HG03342 (cell line): ENCODE results near the gene CRIM1.

Experiments used
- ATAC-seq: cut with Tn5 transposase; IDR thresholded peaks from one replicate; pipeline ENCODE4 v1.9.1; 2021; ENCODE audit warnings: mild to moderate bottlenecking, moderate library complexity; ENCODE audit not compliant: unreplicated experiment

CRIM1 gene

DNA sequence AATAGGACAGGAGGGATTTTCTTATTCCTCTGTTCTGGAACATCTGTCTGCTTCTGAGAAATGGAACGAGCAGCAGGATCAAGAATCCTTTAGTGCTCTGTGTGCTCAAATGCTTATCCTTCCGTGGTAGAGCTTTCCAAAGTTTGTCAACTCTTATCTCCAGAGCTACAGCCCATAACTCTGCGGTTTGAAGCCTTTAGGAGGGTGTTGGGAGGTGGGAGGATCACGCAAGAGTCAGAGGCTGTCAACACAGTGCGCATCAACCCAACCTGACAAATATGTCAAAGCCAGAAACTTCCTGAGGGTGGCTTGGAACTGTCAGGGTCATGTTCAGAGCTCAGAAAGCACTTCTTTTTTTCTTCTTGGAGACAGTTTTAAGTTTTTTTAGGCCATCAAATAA lies 95.9 kb downstream of the CRIM1 start:
- no peak for ATAC-seq

DNA sequence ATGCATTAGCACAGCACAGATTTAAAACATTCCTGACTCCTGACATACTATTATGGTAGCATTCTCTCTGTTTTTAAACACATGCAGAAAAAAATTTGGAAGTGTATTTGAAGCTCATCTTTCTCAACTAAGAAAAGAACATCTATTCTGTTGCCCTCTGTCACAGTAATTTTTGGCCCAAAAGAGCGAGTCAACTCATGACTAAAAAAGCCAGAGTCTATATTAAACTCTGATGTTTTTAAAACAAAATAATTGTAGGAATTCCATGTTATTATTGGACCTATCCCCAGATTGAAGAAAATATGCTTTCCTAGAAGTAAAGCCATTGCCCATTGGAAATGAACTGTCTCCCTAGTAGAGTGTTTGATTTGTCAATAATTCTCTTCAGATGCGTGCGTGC lies 96.7 kb downstream of the CRIM1 start:
- no peak for ATAC-seq

DNA sequence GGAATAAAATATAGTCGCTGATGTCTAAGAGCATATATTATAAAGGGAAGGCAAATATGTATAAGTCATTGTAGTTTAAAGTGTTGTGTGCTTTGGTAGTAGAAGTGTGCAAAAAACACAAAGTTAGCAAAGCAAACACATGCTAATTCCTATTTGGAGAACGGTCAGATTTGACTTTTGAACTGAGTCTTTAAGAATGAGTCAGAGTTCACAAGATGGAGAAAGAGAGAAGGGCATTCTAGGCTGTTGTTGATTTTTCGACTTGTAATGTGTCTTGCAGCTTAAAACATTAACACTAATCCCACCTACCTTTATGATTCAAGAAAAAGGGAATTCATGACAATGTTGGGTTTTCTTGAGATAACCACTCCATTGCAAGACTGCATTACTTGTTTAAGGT lies 98.1 kb downstream of the CRIM1 start:
- ATAC-seq, result no peak

DNA sequence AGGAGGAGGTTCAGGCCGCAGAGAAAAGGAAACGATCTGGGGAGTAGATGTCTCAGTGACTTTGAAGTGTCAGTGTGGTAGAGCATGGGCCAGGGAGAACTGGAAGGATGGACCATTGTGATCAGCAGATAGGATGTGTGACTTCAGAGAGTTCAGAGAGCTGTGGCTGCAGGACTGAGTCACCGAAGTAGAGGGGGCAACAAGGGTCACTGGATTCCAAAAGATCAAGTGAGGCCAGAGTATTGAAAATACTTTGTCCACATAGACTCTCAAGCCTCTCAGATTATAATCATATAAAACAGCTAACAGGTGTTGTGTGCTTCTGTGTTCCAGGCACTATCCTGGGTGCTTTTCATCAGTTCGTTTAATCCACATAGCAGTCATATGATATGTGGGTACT lies 99.4 kb downstream of the CRIM1 start:
- no peak for ATAC-seq

DNA sequence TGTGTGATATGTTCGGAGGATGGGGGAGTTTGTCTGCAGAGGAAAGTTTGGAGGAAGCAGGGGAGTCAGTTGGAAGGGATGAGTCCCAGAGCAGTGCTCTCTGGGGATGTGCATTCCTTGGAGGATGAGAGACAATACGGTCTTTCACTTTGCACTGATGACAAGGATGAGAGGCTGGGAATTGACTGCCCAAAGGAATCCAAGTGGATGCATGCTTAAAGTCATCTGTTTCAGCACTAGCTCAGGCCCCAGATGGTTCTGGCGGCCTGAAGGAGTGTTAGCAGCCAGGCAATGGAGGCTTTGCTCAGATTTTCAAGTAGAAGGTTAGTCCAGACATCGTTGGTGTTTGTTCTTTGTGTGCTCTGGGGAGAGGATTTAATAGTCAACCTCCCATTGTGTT lies 100.2 kb downstream of the CRIM1 start:
- ATAC-seq, result no peak

DNA sequence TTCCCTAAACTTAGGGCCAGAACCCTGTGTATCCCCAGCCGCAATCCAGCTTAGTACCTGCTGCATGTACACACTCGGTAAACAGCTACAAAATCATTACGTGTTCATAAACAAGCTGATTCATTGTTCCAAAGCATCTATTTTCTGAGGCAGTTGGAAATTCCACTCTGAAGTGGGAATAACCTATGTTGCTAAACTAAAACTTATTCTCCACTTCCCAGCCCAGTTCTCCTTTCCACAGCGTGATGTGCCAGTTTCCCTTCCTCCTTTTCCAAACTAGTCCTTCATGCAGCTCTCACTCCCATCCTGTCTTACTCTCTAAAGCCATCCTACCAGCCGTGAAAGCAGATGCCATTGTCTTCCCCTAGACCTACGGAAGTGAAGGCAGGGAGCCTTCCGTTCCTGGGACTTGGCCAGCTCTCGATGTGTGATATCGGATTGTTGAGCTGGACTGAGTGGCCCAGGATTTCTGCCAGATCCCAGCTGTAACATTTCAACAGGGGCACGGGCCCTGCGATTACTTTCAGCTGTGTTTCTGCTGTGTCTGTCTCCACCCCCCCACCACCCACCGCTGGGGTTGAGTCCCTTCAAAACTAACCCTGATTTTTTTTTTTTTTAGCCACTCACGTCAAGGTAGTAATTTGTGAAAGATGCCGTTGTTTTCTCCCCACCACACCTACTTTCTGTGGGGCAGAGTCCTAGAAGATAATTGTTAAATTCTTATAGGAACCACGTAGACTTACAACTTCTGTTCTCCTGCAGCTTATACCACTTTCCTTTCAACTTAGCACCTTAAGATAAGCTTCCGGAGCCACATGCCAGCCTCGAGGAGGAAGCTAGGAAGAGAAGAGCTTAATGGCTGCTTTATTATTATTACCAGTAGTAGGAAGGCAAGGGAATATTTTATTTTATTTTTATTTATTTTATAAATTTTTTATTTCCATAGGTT lies 100.9 kb downstream of the CRIM1 start:
- no peak for ATAC-seq

DNA sequence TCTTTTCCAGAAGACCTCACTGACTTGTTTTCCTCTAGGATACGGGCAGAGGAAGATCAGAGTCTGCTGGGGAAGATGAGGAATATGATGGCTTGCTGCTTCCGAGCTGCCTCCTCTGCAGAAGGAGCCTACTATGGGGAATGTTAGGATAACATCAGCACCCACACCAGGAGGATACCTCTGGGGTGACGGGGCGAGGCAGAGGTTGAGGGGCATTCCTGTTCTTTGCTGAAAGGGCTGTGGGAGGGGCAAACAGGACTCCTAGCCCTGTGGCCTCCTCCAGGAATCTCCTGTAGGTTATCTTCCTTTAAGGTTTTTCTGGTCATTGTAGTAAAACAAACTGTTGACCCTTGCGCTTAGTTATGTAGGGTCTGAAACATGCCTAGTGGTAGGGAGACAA lies 102.5 kb downstream of the CRIM1 start:
- ATAC-seq, result no peak

DNA sequence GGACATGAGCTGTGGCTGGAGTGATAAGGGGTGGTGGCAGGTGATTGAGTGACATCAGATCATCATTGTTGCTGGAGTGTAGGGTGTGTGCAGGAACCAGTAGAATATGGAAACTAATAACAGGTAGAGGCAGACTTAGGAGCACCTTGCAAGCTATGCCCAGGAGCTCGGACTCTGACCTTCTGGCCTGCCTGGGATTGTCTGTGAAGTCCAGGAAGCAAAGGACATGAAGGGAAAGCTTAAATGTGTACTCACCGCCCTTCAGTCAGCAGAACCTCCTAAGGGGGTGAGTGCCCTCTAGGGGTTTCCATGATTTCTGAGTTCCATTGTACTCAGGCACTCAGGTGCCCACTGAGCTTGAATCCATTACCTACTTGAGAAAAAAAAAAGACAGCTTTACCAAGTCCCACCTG lies 104.2 kb downstream of the CRIM1 start:
- no peak for ATAC-seq

DNA sequence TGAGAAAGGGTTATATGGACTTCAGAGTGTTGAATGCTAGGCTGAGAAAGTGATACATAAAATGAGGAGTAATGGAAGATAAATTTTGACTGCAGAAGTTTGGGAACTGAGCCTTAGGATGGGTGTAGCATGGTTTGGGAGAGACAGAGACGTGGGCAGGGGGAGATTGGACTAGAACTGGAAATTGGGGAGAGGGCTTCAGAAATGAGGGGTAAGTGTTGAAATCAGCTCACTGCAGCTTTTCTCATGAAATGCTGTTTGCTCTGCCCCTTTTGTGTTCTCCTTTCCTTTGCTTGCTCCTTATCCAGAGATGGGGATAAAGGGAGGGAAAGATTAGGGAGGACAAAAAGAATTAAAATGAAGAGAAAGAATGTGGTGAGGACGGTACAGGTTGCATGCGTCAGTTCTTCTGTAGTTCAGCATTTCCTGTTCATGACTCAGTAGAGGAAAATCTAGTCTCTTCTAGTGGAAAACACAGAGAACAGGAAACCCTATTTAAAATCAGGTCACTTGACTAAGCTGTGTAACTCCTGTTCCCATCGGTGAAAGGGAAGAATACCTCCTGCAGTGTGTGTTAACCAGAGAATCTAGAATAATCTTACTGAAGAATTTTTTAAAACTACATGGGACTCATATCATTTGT lies 105.6 kb downstream of the CRIM1 start:
- no peak for ATAC-seq

DNA sequence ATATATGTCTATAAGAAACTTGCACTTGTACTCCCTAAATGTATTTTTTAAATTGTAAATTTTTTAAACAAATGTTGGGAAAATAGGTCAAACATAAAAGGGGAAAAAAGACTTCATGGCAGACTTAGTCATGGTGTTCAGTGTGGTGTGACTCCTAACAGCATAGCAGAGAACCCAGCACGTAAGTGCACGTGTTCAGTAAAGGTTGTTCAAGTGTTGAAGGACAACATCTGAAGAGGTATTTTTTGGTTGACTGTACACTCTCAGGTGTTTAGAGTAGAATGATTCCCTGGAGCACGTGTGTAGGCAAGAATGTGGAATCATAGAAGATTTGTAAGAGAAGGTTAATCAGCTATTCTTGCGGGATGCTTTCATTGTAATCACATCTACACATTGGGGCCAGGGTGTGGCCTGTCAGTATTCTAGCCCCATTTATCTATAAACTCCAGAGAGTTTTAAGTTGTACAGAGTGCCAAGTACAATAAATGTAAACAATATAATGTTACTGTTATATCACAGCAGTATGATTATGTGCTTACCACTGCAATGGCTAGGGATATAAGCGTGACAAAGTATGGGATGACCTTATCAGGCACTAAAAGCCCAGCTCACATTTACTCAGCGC lies 106.8 kb downstream of the CRIM1 start:
- ATAC-seq, result no peak

DNA sequence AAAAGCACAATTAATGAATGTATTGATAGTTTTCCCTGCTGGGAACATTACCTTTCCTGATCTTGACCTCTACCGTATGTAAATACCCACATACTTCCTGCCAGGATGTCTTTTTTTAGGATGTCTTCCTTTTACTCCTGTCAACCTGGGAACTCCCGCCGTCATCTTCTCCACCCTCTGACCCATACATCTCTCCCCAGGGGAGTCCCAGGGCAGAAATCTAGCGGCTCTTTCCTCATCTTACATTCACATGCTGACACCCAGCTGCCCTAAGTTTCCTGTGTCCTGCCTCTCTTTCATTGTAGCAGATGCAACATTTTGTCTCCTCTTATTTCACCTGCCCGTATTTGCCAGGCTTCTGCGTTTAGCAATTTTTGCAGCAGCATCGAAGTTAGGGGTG lies 107.8 kb downstream of the CRIM1 start:
- ATAC-seq, result no peak

DNA sequence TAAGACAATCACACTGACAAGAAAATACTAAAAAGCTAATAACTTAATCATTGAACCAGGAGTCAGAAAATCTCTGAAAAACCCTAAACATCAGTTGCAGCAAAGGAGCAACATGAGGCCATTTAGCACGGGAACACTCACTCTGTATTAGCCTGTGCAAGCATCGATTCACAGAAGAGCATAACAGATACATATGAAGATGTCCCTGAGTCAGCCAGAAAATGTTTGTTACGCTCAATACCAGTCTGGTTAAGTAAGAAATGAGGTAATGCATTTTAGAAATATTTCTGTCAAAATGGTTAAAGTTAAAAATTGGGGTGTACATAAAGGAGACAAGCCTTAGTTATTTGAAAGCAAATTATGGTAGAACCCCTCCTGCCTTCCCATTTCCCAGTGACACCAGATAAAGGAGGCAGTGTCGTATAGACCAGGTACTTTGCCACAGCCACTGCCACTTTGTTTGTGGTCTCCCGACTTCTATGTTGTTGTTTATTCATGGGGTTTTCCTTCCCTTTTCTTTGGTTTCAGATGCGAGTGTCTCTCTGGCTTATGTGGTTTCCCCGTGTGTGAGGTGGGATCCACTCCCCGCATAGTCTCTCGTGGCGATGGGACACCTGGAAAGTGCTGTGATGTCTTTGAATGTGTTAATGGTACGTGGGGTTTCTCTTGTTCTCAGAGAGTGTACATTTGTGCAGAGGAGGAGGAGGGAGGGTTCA lies 108.6 kb downstream of the CRIM1 start:
- ATAC-seq, result no peak

DNA sequence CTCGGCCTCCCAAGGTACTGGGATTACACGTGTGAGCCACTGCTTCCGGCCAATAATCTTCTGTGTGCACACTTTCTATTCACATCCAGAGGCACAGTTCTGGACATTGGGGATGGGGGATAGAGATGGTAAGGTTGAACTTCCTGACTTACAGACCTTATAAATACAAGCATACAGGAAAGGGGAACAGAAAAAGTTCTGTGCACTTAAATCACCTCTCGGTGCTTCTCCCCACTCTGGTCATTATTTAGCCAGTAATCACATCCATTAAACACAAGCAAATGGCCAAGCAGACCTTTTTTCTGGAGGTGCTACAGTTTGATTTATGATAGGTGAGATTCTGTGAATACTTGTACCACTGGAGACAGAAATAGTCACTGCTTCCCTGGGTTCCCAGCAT lies 110.6 kb downstream of the CRIM1 start:
- no peak for ATAC-seq

DNA sequence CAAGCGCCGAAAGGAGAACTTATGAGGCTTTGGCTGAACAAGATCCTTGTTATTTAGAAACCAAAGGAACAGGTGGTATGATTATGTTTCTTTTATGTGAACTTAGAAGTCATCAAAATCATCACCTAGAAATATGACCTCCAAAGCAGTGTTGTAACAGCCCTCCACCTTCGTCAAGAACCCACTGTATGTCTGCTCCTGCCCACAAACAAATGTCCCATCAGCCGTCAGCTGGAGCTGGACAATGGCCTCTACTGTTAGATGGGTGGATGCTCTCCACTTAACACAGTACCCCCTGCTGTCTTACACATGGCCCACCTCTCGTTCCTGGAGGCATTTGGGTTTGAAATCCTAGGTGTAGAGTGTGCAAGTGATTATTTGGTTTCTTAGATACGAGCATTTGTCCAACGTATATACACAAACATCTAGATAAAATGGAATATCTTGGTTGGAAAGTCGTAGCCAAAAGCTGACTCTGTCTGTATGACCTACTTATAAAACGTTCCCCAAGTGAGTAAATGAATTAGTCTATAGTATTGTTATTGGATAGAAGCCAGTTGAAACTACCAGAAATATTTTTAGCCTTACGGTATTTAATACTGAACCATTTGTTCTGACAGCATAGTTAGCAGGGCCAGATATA lies 113.0 kb downstream of the CRIM1 start:
- ATAC-seq, result no peak

DNA sequence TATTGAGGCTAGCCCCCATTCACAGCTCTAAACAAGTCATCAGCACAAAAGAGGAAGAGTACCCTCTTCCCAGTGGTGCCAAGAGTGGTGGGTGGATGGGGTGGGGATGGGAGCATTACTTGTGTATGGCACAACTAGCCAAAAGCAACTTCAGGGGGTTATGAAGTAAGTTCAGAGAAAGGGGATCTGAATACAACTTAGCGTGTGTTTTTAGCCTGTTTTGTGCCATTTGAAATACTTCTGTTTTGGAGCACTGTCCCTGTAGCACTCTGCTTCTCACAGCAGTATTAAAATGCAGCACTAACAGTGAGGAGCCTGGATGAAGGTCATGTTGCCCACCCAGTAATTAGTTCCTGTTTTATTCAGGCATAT lies 113.5 kb downstream of the CRIM1 start:
- ATAC-seq, result no peak

DNA sequence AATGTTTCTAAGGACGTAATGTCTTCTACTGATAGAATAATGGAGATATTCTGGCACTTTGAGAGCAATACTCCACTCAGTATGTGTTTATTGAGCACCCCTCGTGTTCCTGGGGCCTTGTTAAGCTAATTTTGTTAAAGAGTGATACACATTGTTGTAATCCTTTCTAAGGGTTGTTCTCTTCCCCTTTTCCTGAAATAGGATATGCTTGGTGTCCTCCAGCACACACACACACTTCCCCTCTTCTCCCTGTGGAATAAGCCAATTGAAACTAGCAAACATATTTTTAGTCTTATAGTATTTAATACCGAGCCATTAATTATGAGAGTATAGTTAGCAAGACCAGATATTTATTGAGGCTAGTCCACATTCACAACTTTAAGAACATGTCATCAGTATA lies 114.1 kb downstream of the CRIM1 start:
- no peak for ATAC-seq

DNA sequence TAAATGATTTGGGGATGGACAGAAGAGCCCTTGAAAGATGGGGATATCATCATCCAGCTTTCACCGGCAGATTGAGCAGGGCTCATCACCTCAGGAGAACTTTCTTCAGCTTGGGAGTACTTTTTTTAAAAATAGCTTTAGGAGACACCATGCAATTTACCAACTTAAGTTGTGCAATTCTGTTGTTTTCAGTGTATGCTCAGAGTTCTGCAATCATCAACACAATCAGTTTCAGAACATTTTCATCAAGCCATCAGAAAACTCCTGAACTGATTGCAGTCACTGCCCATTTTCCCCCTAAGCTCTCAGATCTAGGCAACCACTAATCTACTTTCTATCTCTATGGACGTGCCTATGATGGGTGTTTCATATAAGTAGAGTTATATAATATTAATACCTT lies 117.7 kb downstream of the CRIM1 start:
- no peak for ATAC-seq

DNA sequence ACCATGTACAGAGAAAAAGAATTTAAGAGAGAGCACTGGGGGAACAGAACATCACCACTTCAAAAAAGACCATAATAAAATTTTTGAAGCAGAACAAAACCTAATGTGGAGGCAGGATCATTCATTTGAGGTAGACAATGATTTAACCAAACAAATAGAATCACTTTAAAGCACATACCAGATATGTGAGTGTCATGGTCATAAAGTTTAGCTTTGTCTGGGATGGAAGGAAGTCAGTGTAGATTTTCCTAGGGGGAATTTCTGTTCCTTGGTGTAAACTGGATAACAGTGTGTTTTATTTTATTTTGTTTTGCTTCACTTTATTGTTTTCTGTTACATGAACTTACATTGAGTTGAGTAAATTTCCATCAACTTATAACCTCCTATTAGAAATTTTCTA lies 120.8 kb downstream of the CRIM1 start:
- ATAC-seq, result no peak

DNA sequence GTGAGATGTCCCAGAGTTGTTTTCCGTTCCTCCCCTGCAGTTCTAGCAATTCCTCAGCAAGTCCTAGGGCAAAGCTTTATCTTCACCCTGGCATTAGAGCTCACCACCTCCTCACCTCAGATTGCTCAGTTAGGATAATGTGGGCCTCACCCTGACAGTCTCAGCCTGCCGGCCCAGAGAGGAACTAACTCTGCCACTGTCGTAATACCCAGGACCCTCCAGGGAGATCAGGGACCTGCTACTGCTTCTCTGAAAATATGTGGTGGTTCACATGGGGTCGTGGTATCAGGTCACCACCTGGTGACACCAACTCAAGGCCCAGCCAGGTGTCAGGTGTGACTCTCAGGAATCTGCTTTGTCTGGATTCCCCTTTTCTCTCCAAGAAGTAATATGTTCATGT lies 121.7 kb downstream of the CRIM1 start:
- ATAC-seq, result no peak

DNA sequence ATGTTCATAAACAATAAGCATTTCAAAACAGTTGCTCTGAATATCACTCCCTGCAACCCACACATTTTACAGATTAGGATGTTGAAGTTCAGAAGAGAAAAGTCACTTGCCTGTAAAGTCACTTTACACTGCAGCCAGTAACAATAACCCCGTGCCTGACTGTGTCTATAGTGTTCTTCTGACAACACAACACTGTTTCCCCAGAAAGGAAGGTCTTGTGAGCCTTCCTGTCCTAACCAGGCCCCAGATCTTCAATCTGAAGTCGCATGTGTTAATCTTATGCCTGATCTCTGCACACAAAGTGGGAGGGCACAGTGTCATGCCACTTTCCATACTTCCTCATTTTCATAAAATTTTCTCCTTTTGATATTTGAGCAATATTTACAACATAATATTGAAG lies 122.2 kb downstream of the CRIM1 start:
- no peak for ATAC-seq

DNA sequence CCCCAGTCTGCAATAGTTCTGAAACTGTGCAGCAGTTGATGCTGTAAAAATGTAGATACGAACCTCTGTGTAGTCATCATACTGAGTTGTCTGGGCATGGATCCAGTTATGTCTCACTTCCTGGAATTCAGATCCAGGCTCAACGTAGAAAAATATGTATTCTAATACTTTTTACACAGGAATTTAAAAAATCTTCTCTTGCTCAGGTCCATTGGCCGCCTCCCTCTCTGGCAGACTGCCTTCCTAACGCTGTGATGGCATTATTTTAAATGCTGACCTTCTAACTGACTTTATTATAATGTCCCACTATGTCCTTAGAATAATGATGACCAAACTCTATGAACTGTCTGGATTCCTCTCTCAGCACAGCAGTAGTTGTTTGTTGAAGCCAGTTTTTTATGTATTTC lies 122.8 kb downstream of the CRIM1 start:
- ATAC-seq, result no peak
